K562 (cell line): Measurements from ENCODE around the gene UBR4.

ENCODE experiments used
- FOXA3 ChIP-seq, 2 experiments: fragments of 450-650 bp in 1 of 2; sonication (generic) in 1 of 2; formaldehyde crosslinking; IDR thresholded peaks in 1 of 2; conservative IDR thresholded peaks in 1 of 2; 2 replicates each; pipeline versions ENCODE4 v1.4.0 to v1.8.0; 2020 to 2022; ENCODE audit warnings: mild to moderate bottlenecking in 2 of 2, missing genetic modification reagents in 1 of 2
- POLR2AphosphoS5 ChIP-seq: IDR thresholded peaks from 2 replicates; pipeline ENCODE4 v1.6.1; 2011; ENCODE audit warnings: mild to moderate bottlenecking, low read depth, low read length, moderate library complexity; ENCODE audit not compliant: control insufficient read depth, insufficient read depth
- RAD21 ChIP-seq, 2 experiments: fragments of 250-450 bp in 1 of 2; fragments of 450-650 bp in 1 of 2; sonication (Bioruptor Pico) in 1 of 2; formaldehyde crosslinking in 1 of 2; IDR thresholded peaks in 1 of 2; conservative IDR thresholded peaks in 1 of 2; 2 replicates each; pipeline versions ENCODE4 v1.4.0 to v1.8.0; 2020 to 2022; ENCODE audit warnings: mild to moderate bottlenecking in 2 of 2, moderate library complexity in 1 of 2
- TF ChIP-seq, protein P1 (sequence below), 3 experiments: IDR thresholded peaks in 2 of 3; conservative IDR thresholded peaks in 1 of 3; 2 replicates each; pipeline ENCODE4 v1.5.1; 2011 to 2012; ENCODE audit warnings: low read length in 3 of 3, mild to moderate bottlenecking in 3 of 3, control low read depth in 2 of 3, improper control_type of control experiment in 1 of 3, inconsistent platforms in 1 of 3, low read depth in 1 of 3, mixed read lengths in 1 of 3, moderate library complexity in 1 of 3; ENCODE audit not compliant: insufficient read depth in 2 of 3

- no peak for TF ChIP-seq FOXA3 (CRISPR knock-in tag; conservative IDR thresholded peaks at IDR 0.05 in 1 of 2, IDR thresholded peaks at IDR 0.05 in 1 of 2)
- no peak for TF ChIP-seq POLR2AphosphoS5
- TF ChIP-seq RAD21 (CRISPR knock-in tag; conservative IDR thresholded peaks at IDR 0.05 in 1 of 2, IDR thresholded peaks at IDR 0.05 in 1 of 2) = no peak
- TF ChIP-seq, protein P1, sequence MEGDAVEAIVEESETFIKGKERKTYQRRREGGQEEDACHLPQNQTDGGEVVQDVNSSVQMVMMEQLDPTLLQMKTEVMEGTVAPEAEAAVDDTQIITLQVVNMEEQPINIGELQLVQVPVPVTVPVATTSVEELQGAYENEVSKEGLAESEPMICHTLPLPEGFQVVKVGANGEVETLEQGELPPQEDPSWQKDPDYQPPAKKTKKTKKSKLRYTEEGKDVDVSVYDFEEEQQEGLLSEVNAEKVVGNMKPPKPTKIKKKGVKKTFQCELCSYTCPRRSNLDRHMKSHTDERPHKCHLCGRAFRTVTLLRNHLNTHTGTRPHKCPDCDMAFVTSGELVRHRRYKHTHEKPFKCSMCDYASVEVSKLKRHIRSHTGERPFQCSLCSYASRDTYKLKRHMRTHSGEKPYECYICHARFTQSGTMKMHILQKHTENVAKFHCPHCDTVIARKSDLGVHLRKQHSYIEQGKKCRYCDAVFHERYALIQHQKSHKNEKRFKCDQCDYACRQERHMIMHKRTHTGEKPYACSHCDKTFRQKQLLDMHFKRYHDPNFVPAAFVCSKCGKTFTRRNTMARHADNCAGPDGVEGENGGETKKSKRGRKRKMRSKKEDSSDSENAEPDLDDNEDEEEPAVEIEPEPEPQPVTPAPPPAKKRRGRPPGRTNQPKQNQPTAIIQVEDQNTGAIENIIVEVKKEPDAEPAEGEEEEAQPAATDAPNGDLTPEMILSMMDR (IDR thresholded peaks at IDR 0.05 in 2 of 3, conservative IDR thresholded peaks at IDR 0.05 in 1 of 3; ENCODE audit: insufficient read depth in 2 of 3, low read depth in 1 of 3, low read length in 3 of 3) = no peak
These were observed 151.6 kb downstream of the UBR4 start for GRCh38 chr1:19058476-19058797.
